CD4-positive, alpha-beta T cell treated with Interleukin-21 for 1 hour (primary cell): ENCODE data around the gene CADM1.

ENCODE experiments used
- DNase-seq: peaks from one replicate; pipeline ENCODE4 v3.0.0-alpha.2; 2020

CADM1 gene

DNA sequence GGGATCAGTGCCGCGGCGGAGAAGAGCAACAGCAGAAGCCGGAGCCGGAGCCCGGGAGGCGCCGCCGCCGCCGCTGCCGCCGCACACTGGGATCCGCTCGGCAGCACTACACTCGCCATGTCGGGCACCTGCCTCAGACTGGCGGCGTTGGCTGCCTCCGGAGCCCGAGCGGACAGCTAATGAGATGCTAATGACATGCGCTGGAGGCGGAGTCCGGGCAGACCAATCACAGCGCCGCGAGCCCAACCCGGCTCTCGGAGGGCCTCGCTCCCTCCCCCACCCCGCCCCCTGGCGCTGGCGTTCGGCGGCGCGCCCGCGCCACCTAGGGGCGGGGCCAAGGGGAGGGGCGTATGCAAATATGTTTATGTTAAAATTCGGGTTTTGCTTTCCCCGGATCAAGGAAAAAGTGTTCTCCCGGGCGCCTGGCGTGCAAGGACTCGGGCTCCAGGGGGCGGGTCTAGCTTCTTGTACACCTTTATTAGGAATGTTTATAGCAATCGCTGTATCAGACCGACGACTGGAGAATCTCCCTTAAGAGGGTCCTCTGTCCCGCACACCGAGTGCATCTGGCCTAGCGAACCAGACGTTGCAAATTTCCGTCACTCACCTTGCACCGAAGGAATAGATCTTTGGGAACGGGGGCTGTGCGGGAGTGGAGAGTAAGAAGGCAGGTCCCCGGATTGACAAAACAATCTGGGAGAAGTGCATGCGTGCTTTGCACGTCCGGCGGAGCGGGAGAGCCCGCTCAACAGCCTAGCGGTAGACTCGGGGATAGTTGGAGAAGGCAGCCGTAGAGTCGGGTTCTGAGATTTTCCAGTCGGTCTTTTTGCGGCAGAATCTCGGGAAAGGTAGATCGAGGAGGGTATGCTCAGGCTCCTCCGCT, at the start of gene CADM1:
Gene CADM1, minus strand, starts transcription at position 140 of the 883 bp plus-strand sequence.
- DNase-seq: peak; percentile 88

DNA sequence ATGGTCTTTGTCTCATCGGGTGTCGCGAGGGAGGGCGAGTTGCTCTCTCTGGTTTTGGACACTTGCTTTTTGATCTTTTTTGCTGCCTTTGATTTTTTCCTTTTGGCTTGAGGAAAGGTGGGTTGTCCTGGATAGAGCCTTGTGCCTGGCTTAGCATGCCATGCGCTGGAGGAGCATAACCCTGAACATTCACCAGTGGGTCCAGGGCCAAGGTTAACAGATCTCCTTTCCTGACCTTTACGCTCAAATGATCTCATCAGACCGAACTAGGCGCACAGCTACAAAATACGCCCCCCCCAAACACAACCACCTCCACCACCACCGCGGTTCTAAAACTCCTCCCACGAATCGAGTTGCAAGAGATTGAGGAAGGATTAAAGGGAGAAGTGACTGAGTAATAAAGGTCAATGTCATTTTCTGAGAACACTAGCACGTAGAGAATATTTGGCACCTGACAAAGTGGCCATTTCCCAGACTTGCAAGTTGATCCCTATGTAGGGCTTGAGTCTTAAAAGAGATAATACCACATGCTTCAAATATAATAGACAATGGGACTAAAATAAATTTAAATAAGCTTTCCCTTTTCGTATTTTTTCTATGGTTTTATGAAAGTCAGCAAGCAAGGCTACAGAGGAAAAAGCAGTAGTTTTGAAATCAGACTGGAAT, 48.7 kb upstream of the CADM1 start:
- DNase-seq: no peak

DNA sequence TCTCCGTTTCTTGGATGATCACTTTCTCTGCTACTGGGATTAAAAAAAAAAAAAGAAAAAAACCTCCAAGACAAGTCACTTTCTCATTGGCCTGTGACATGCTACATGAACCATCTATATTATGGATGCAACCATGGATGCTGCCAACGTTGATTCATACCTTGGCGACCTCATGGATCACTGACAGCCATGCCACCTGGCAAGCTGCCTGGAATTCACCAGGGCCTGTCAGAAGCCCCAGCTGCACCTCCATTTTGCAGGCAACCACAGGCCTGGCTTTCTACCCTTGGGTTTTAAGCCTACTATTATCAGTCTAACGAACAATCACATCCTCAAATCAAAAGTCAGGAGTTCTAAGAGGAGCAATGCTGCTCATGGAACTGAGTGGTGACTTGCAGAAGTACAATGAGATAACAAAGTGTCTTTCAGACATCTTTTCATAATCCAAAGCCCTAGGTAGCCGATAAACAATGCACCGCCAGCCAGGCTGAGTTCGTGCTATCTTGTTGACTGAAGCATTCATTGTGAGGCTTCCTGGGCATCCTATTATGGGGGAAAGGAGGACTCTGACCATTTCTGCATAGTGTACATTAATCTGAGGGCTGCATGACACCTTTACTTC, 48.0 kb upstream of the CADM1 start:
- DNase-seq: no peak

DNA sequence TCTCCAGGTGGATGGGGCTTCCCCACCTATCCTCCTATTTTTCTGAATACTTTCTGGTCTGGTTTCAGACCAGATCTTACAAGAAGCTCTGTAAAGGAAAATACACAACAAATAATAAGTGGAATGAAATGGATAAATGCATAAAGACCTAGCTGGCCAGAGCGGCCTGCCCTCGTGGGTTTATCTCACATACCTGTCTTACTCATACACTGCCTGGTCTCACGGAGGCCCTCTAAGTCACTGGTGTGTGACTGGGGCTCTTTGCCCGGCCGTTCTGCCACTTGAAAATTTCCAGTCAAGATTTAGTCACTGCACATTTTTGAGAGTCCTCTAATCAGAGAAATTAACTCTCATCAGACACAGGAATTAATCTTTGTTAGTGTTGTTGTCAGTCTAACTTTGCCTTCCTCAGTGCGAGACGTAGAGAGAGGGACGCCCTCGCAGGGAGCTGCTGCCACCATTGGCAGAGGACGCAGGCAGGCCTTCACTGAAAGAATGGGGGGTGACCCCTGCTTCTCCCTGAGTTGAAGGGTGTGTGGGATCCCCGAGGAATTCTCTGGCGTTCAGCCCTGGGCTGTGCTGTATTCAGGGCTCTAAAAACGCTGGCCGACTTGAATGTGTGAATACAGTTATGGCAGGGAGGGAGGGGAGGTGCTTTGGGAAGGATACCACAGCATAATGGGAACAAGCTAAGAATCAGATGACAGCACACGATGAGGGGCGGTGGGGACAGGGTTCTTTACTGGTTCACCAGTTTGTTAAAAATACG, 46.3 kb upstream of the CADM1 start:
- no peak for DNase-seq

DNA sequence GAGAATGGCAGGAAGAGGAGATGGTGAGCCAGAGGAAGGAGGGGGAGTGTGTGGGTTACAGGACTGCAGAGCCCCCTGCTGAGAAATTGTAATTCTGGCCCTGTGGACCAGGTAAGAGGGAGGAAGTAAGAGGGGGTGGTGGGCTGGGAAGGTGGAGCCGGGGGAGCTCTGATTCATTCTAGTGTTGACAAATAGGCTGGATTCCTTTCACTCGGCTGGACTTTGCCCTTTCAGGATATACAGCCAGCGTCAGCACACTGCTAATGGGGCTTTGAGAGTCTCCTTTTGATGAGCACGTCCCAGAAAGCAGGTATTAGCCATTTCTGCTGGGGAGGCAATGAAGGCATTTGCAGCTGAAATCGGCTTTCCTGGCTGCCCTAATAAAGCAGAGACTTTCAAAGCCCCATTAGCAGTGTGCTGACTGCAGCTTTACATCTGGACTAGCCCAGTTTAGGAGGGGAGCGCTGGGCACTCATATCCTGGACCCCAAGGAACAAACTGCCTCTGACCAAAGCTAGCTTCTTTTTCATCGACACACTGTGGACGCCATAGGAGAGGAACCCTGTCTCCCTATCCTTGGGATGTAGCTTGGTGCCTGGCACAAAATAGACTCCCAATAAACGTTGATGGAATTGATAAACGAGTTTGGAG, 44.8 kb upstream of the CADM1 start:
- DNase-seq: no peak

DNA sequence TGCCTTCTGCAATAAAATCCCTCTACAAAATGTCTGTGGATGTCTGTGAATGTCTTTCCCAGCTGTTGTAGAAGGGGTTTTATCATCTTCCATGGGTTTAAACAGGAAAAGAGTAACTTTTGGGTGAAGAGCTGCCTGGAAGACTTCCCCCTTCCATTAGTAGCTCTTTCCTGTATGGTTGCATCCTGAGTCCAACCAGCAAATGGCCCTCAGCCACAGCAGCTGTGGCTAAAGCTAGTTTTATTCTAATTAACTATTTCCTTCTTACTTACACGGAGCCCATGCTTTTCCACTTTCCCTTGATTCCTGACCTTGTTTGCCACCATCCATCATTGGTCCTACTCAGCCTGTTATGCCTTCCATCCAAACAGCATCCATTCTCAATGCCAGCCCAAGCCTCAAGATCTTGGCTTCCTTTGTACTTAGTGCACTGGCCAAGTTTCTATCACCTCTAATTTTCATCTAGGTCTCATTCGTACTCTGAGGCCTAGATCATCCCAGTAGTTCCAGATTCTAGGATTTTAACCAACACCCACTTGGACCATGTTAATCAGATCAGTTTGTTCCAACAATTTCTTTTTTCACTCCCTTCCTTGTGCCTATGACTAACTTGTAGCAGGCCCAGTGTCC, 41.5 kb upstream of the CADM1 start:
- no peak for DNase-seq

DNA sequence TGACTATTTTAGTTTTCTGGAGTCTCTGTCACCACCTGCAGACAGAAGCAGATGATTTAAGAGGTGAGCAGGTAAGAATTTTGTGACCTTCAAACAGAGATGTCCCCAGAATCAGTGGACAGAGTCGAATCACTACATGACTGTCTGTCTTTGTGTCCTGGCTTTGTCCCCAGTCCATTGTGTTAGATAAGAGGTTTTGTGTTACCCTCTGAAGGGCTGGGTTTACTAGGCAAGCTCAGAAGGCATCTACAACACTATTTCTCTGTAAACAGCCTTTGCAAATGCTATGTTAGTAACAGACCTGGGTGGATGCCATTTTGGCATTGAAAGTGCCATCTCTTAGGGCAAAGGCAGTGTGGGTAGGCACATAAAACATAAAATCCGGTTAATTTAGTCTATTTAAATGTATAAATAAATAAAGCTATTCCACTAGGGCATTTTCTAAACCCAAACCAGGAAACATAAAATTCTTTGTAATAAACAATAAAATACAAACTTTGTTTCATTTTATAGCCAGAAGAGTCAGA, 40.3 kb upstream of the CADM1 start:
- no peak for DNase-seq

DNA sequence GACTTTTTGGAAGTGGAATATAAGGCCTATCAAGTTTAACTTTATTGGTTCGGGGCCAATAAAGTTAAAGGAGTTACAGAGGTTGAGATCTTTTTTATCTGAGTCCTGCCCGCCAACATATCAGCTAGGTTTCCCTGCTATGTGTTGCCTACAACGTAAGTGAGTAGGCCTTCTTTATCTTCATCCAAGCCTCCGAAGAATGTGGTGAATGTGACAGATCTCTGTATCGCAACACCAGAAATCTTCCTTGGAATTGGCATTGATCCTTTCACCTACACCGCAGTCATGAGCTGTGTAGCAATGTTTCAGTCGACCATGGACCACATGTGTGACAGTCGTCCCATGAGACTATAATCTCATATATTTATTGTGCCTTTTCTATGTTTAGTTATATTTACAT, 37.3 kb upstream of the CADM1 start:
- no peak for DNase-seq

DNA sequence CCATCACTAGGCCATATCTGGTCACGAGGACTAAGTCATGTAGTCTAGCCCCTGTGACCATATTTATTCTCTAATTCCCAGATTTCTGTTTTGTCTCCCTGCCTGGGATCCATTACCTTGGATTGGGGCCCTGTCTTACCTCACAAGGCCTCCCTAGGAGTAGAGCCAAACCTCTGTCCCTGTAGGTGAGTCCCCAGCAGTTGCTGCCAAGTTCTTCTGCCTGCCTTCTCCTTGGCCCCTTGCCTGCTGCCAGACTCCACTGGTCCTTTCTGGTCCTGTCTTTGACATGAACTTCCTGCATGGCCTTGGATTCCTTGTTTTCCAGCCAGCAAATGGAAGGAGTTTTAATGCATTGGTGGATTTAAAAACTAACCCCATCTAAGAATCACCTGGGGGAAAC, 35.6 kb upstream of the CADM1 start:
- no peak for DNase-seq

DNA sequence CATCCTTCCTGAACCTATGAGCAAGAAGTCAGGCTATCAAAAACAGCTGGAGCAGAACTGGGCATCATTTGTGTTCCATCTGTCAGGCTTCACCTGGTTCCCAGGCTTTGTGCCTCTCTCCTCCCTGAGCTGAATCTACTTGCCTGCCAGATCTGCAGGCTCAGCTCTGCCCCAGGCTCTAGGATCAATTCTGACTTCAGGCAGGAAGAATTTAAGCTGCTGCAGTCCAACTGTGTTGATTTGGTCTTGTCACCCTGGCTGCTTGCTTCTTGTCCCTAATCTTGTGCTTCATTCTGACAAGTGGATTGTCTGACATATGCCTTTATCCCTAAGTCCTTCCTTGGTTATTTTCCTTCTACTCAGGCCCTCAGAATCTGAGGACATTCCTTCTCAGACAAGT, 31.6 kb upstream of the CADM1 start:
- no peak for DNase-seq

DNA sequence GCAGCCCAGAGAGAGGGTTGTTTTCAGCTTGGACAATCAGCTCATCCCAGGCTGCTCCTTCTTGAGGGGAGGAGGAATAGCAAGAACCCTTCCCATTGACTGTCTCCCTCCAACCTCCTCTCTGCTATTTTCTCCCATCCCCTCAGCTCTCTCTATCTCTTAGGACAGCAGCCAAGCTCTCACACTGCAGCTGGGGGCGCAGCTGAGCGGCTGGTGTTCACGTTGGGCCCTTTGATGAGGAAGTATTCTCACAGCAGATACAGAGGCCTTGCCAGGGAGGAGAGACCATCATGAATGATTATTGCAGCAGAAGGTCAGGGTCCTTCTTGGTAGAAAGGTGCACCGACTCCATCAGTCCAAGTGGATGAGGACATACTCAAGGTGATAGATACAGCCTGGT, 26.5 kb upstream of the CADM1 start:
- DNase-seq: no peak

DNA sequence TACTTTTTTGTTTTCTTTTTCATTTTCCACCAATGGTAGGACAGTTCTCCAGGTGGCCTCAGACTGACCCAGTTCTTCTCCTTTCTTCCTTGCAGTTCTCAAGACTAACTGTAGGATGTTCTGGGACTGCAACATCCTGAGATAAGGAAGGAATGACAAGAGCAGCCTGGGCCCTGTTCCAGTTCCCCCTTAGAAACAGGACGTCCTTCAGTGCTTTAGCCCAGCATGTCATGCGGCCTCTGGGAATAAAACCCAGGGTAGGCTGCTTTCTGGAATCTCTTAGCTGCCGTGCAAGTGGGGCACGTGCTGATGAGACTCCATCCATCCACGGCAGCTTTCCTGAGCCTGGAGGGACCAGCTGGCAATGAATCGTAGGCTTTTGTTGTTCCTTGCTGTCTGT, 24.0 kb upstream of the CADM1 start:
- DNase-seq: no peak

DNA sequence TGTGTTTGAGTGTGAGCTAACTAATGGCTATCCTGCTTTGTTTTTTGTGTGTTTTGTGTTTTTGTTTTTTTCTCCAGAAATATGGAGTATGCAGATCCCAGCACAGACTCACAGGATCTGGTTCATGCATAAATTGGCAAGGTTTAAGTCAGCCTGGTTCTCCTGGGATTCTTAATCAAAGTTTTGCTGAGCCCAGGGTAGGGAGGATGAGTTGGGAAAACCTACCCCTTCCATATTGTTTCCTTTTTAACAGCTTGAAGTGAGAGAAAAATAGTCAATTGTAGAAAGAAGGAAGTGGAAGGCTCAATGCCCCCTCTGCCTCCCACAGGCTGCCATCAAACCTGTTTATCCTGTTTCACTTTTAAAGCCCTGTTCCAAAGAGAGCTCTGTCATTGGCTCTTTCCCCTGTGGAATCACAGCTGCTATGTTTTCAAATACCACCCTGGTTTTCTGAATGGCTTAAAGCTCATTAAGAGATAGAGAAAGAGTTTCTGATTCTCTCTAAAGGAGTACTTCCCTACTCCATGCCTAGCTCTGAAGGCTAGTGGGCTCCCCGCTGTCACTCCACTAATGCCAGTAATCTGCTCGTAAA, 23.4 kb upstream of the CADM1 start:
- DNase-seq: no peak

DNA sequence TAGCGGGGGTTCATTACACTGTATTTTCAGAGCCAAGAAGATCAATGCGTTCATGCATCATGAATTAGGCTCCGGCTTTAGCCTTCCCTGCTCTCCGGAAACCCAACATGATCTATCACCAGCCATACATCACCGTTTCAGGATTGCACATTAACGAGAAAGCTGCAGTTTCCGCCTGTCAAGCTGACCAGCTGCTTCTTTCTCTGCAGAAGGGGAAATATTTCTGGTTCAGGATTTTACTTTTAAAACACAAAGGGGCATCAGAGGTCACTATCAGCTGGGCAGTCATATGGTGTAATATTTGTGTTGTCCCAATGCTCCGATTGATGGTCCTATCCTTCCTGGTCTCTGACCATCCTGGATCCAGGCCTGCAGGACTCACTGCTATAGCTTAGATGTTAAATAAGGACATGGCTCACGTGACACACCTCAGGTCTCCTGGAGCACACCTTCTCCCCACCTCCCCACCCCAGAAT, 21.4 kb upstream of the CADM1 start:
- DNase-seq: no peak

DNA sequence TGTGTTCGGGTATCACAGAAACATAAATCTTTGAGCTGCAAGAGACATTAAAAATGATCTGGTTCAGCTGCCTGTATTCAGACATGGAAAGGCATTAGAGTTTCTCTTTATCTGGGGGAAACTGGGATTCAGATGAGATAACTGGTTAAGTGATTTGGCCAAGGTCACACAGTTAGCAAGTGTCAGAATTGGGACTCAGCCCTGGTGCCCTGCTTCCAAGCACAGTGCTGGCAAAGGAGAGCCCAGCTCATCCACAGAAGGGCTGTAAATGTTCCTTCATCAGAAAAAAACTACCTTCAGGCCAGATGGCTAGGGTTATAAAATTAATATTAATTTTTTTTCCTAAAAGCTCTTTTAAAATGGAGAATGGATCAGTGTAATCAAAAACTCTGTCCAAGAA, 20.4 kb upstream of the CADM1 start:
- no peak for DNase-seq

DNA sequence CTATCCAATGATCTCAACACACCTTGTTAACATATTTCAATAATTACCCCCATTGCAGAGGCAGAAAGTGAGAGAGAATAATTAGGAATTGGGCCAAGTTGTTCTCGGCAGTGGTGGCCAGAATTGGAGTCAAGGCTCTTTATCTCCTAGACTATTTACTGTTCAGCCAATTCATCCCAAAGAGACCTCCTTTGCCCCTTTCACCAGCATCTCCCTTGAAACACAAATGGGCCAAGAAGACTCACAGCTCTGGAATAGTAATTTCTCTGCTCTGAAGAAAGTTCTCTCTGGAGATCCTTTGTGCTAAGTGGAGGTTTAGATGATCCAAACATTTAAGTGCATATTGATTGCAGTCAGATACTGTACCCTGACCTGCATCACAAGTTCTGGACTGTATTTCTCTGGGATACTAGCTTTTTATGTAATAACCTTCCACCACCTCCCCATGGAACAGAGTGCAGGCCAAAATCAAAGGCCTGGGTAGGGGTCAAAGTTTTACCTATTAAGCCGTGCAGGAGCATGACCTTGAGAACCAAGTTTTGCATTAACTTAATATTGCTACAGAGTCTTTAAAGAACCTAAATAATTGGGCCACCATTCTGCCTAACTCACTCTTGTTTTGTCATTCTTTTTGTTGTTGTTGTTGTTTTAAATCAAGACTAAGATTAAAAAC, 19.6 kb upstream of the CADM1 start:
- no peak for DNase-seq

DNA sequence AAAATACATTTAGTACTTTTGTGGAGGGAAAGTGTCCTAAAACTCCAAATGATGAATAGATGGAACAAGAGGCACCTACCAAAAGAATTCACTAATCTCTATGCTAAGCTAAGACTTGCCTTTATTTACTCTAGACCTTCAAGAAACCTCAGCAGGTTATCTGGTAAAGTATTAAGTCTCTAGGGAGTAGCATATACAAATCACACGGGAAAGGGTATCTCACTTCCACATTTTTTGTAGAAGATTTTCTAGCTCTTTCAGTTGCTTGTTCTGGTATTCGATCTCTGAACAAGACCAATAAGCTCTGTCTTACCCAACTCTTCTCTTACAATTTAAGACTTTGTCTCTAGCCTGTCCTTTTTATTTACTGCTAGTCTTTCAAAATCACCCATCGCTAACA, 18.1 kb upstream of the CADM1 start:
- no peak for DNase-seq

DNA sequence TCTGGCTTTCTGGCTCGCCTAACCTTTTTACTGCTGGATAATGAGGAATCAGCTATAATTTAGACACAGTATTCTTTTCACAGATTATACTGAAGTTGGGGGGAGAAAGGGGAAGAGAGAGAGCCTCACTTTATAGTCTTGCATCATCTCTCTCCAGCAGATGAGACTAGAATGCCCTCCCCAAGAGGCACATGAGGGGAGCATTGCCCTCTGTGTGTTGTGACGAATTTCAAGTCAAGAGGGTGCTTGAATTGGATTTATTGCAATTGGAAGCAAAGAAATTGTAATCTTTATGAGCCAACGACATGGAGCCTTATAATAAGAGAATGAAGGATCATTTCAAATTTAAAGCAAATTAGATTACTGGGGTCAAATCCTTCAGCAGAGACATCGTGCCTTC, 17.6 kb upstream of the CADM1 start:
- no peak for DNase-seq

DNA sequence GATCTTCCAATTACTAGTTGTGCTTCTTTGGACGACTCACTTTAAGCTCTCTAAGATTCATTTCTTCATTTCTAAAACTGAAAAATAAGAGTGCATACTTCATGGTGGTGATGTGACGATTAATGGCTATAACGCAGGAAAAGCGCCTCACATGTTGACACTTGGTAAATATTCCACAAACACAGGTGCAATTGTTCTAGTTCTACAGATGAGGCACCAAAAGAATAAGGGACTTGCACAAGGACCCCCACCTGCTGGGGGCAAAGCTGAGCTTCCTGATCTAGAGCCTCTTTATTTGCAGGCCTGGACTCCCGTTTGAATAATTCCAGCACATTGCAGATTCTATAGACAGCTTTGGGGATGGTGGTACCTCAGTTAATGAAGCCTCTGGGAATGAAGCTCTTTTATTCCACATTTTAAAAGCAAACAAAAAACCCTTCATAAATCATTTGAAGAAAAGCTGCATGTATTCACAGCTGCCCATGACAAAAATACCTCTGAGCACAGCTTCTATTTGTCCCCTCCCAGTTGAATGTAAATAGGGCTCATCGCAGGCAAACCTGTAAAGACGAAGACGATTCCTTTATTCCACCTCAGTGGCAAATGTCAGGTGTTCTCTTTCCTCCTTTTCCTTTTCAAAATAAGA, 14.9 kb upstream of the CADM1 start:
- no peak for DNase-seq

DNA sequence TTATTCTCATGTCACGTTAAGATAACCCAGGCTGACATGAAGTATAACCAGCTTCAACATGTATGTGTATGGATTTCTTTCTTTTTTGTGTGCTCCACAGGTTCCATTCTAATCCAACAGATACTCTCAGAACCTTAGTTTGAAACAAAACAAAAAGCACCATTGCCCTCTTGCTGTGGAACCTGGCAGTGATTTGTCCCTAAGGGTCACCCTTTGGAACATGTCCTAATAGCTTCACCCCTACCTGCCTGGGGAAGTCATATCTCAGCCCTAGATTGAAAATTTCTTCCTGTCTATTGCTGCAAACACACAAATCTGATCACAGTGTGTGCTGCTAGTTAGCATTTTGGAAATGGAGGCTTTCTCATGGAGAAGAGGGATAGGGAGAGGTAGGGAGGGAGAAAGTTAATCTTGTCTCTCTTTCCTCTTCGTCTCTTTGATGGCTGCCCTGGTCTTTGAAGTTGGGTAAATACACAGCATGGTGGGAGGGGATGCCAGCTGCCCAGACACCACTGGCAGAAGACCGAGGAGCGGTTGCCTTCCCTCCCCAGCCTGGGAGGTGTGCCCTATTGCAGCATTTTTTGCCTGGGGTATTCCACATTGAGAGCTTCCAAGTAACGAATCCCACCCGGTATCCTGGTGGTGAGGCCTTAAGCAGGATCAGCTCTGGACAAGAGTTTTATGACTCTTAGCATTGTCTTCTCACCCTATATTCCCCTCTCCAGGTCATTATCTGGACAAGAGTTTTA, 11.6 kb upstream of the CADM1 start:
- DNase-seq: no peak
